ENCODE measurements around the gene RHOT1. TPM values are rescaled to one million over a fixed set of nuclear protein-coding genes. Genes with fewer than 3 reads are reported as not detected.

Gene RHOT1
- total RNA-seq, 4 donors from 2014 or later, result 60.8 to 97.6 (median 72.7) TPM

DNA sequence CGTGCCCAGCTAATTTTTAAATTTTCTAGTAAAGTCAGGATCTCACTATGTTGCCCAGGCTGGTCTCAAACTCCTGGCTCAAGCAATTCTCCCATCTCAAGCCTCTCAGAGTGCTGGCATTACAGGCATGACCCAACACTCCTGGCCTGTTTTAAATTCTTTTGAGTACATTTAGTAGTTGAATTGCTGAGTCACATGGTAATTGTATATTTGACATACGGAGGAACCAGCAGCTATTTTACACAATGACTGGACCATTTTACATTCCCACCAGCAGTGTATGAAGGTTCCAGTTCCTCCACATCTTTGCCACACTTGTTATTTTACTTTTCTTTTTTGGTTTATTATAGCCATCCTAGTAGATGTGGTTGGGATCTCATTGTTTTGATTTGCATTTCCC lies 43.6 kb downstream of the RHOT1 start:
- WGBS, 2 donors, result 93 to 94% methylated on average over 2 of the region's 2 CpGs
- intact Hi-C loops (cut with DNase I; ENCODE audit: low total_unique reads), result no loop called here
- no peak for DNase-seq (ENCODE audit: low spot score in 2 of 2)
- no peak for TF ChIP-seq POLR2A (IDR thresholded peaks at IDR 0.05)
- TF ChIP-seq, protein P1, sequence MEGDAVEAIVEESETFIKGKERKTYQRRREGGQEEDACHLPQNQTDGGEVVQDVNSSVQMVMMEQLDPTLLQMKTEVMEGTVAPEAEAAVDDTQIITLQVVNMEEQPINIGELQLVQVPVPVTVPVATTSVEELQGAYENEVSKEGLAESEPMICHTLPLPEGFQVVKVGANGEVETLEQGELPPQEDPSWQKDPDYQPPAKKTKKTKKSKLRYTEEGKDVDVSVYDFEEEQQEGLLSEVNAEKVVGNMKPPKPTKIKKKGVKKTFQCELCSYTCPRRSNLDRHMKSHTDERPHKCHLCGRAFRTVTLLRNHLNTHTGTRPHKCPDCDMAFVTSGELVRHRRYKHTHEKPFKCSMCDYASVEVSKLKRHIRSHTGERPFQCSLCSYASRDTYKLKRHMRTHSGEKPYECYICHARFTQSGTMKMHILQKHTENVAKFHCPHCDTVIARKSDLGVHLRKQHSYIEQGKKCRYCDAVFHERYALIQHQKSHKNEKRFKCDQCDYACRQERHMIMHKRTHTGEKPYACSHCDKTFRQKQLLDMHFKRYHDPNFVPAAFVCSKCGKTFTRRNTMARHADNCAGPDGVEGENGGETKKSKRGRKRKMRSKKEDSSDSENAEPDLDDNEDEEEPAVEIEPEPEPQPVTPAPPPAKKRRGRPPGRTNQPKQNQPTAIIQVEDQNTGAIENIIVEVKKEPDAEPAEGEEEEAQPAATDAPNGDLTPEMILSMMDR (IDR thresholded peaks at IDR 0.05), result no peak
- H3K4me3 ChIP-seq (ENCODE audit: low read depth, poor library complexity, severe bottlenecking), result no peak overlapping the region

DNA sequence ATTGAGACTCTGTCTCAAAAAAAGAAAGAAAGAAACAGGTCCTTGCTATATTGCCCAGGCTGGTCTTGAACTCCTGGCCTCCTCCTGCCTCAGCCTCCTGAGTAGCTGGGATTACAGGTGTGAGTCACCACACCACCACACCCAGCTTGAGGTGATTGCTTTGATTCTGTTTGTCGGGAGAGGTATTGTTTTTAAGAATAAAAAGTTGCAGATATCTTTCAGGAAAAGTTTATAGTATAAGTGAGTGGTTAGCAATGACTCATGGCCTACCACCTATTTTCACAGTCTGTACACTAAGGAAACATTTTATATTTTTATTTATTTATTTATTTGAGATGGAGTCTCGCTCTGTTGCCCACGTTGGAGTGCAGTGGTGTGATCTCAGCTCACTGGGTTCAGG lies 45.0 kb downstream of the RHOT1 start:
- no peak overlapping the region for H3K4me3 ChIP-seq (ENCODE audit: low read depth, poor library complexity, severe bottlenecking)
- no peak for TF ChIP-seq POLR2A (IDR thresholded peaks at IDR 0.05)
- TF ChIP-seq, protein P1 (IDR thresholded peaks at IDR 0.05), result no peak
- DNase-seq (ENCODE audit: low spot score in 2 of 2), result no peak
- 87 to 92% methylated on average over 3 of the region's 3 CpGs for WGBS, 2 donors
- intact Hi-C loops (cut with DNase I; ENCODE audit: low total_unique reads), result no loop called here

DNA sequence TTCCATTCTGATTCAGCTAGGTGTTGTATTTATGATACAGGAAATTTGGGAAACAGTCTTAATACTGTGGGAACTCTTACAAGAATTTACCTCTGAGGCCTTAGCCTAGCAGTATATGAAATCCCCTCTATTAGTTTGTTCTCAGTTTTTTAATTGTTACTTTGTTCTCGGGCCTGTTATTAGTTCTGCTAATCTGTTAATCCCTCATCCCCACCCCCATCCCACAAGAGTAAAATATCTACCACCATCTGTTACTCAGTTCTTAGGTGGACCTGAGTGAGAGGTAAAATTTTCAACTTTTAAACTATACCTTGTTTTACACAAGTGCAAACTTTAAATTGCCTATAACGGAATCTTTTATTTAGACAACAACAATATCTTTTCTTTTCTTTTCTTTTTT lies 47.0 kb downstream of the RHOT1 start:
- intact Hi-C loops (cut with DNase I; ENCODE audit: low total_unique reads), result no loop called here
- 92 to 96% methylated on average over 2 of the region's 2 CpGs for WGBS, 2 donors
- no peak overlapping the region for H3K4me3 ChIP-seq (ENCODE audit: low read depth, poor library complexity, severe bottlenecking)
- TF ChIP-seq POLR2A (IDR thresholded peaks at IDR 0.05), result no peak
- TF ChIP-seq, protein P1 (IDR thresholded peaks at IDR 0.05), result no peak
- DNase-seq (ENCODE audit: low spot score in 2 of 2), result no peak

DNA sequence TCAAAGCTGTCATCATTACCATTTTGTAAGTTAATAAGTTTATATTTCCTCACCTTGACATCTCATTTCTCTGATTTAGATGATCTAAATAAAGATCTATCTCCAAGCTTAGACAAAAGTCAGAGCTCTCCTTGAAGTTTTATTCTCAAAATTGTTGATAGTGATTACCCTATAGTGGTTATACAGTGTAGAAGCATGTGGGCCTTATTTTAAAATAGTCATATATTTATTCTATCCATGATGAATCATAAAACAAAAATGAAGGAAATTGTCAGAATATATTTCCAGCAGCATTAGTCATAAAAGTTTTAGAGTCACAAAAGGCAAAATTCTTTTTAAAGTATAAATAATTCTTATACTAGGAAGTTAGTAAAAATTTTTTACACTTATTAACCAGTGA lies 49.0 kb downstream of the RHOT1 start:
- intact Hi-C loops (cut with DNase I; ENCODE audit: low total_unique reads), result no loop called here
- no peak for DNase-seq (ENCODE audit: low spot score in 2 of 2)
- no peak overlapping the region for H3K4me3 ChIP-seq (ENCODE audit: low read depth, poor library complexity, severe bottlenecking)
- no peak for TF ChIP-seq POLR2A (IDR thresholded peaks at IDR 0.05)
- TF ChIP-seq, protein P1 (IDR thresholded peaks at IDR 0.05), result no peak

DNA sequence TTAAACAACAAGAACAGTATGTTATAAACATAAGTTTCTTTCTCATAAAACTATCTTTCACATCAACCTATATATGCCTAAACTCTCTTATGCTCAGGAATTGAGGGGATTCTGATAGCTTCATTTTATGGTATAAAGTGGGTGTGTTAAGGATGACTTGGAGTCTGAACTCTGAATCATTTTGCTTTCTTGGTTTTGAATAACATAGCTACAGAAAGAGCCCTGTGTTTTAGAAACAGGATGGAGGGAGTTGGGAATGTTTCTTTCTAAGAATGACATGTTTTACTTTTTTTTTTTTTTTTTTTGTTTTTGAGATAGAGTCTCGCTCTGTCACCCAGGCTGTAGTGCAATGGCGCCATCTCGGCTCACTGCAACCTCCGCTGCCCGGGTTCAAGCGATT lies 50.1 kb downstream of the RHOT1 start:
- no peak overlapping the region for H3K4me3 ChIP-seq (ENCODE audit: low read depth, poor library complexity, severe bottlenecking)
- WGBS, 2 donors, result 95 to 98% methylated on average over 6 of the region's 6 CpGs
- TF ChIP-seq, protein P1 (IDR thresholded peaks at IDR 0.05), result no peak
- TF ChIP-seq POLR2A (IDR thresholded peaks at IDR 0.05), result no peak
- intact Hi-C loops (cut with DNase I; ENCODE audit: low total_unique reads), result no loop called here
- DNase-seq (ENCODE audit: low spot score in 2 of 2), result no peak

DNA sequence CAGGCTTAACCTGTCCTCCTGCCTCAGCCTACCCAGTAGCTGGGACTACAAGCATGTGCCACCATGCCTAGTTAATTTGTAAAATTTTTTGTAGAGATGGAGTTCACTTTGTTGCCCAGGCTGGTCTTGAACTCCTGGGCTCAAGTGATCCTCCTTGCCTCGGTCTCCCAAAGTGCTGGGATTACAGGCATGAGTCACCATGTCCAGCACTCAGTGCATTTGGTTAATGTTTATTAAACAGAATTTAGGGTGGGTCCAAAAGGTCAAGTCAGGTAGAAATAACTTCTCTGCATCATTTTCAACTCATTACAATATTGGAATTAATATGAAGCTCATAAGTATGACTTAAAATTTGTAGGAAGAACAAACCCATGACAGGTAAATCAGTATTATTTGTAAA lies 55.7 kb downstream of the RHOT1 start:
- DNase-seq (ENCODE audit: low spot score in 2 of 2), result no peak
- intact Hi-C loops (cut with DNase I; ENCODE audit: low total_unique reads), result no loop called here
- no peak for TF ChIP-seq POLR2A (IDR thresholded peaks at IDR 0.05)
- TF ChIP-seq, protein P1 (IDR thresholded peaks at IDR 0.05), result no peak
- no peak overlapping the region for H3K4me3 ChIP-seq (ENCODE audit: low read depth, poor library complexity, severe bottlenecking)
- WGBS, 2 donors, result 100% methylated on average over 1 of the region's 1 CpG

All from lower leg skin (tissue), 4 donors.